HG03039 (cell line): ENCODE data around the gene PCBP3.
"Not testable (repeated sequence)": the region's sequence is repeated elsewhere in the genome, so short reads cannot be mapped to it uniquely, and the experiment has no call there.

Experiments
- ATAC-seq: cut with Tn5 transposase; IDR thresholded peaks from one replicate; pipeline ENCODE4 v1.9.1; 2021; ENCODE audit warnings: mild to moderate bottlenecking, moderate library complexity; ENCODE audit not compliant: unreplicated experiment

The PCBP3 gene

DNA sequence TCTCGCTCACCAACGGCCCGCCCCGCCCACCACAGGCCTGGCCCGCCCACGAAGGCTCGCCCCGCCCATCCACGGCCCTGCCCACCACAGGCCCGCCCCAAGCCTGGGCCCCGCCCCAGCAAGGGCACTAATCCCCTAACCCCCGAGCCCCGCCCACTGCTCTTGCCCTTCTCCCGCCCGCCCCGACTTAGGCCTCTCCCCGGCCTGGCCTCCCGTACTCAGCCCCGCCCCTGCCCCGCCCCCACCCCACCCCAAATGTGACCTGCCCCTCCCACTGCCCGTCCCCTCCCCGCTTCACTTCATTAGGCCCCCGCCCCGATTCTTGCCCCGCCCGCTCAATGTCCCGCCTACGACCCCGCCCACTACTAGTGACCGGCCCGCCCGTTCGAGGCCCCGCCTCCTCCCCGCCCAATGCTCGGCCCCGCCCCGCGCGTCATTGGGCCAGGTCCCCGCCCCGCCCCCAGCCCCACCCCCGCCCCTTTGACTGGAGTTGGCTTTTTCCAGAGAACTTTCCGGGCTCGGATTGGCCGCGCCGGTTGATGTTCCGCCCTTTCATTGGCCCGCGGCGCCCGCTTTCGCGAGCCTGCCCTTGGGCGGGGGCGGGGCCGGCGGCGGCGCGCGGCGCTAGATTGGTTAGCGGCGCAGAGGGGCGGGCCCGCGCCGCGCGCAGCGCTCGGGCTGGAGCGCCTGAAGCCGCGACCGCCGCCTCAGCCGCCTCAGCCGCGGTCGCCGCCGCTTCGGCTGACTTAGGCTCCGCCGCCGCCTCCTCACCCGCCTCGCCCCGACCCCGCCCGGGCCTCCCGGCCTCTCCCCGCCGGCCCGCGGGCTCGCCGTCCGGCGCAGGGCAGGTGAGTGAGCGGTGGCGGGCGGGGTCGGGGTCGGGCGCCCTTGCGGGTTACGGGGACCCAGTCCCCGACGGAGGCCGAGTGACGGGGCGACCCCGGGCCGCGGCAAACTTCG lies at the start of gene PCBP3:
TSS of gene PCBP3 (plus strand) at position 705 of the 960 bp plus-strand sequence. CDS start 206,361 bp downstream, outside the sequence.
- ATAC-seq = peak; percentile 64

DNA sequence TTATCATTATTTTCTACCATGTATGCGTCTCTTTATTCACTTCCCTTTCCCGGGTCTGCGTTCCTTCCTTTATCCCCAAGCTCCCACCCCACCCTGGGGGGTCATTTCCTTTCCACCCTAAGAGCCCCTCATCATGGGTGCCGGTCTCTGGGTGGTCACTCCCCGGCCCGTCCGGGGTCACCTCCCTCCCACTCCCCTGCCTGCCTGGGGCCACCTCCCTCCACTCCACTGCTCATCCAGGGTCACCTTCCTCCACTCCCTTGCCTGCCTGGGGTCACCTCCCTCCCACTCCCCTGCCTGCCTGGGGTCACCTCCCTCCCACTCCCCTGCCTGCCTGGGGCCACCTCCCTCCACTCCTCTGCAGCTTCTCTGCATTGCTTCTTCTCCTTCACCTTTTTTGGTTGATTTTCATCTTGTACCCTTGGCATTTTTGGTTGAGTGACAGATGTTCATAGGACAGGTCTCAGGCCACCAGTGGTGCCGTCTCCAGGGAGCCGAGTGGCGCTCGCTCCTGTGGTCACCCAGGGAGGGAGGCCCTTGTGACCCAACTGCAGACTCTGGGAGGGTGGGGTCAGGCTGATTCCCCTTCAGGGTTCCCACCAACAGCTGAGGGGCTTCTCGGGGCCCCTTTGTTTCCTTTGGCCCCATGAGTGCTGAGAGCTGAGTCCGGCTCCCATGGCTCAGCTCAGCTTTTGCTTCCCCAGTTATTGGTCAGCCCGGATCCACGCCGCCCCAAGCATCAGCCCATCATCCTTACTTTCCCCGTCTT lies 48.6 kb upstream of the PCBP3 start:
- ATAC-seq = no peak

DNA sequence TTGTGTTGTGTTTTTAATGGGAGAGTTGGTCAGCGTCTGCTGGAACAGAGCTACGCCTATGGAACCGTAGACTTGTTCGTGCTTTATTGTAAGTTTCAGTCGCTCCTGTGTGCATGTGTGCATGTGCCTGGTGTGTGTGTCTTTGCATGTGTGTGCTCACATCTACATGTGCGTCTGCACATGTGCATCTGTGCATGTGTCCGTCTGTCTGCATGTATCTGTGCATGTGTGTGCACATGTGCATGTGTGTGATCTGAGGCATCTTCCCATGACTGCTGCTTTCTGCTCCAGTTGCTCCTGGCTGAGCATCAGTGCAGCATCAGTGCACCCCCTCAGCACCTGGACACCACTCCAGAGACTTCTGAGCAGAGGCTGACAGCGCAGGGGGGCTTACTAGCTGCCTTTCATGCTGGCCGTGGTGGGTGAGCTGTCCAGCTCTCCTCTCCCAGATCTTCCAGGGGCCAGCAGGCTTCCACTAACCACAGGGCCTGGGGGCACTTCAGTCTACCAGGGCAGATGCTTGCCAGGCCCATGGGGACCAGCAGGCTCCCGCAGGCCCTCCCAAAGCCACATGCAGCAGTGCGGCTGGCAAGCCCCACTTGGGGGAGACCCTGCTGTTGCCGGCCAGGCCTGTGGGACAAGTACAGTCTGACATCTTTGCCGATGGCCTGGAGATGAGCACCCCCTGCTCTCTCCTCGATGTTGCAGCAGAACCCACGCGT lies 47.8 kb upstream of the PCBP3 start:
- no peak for ATAC-seq

- ATAC-seq = no peak
Observed at GRCh38 chr21:45596704-45597318, 46.7 kb upstream of the PCBP3 start.

GRCh38 chr21:45598109-45598508 lies 45.4 kb upstream of the PCBP3 start:
- ATAC-seq = no peak

DNA sequence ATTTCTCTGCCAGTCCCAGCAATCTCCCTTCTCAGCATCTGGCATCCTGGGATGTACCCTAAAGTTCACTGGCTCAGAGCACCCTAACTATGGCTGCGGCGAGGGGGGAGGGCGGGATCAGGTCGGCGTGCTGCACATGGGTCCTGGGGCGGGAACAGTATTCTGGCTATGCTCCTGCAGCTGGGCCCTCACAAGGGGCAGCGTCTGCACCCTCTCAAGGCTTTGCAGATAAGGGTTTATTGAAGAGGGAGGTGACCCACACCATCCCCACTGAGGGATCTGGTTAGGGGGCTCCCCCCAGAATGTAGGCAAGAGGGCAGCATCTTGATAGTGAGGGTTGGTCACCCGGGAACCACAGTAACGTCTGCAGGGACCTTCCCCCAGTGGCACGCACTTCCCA lies 44.9 kb upstream of the PCBP3 start:
- ATAC-seq = no peak

DNA sequence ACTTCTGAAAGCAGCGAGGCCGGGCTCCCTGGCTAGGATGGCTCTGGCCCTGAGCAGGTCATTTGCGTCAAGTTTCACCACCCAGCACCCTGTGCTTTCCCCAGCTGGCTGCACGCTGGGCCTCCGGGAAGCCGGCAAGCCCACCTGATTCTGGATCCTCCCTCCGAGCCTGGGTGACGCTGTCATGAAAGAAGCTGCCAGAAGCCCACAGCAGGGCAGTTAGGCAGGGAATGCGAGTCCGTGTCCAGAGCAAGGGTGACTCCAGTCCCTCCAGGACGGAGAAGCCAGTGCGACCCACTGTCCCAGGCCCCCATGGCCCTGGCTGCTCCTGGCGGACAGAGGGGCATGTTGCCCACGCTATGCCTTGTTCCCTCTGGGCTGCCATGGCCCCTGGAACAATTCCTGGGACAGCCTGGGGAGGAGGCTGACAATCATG lies 44.4 kb upstream of the PCBP3 start:
- ATAC-seq = no peak

DNA sequence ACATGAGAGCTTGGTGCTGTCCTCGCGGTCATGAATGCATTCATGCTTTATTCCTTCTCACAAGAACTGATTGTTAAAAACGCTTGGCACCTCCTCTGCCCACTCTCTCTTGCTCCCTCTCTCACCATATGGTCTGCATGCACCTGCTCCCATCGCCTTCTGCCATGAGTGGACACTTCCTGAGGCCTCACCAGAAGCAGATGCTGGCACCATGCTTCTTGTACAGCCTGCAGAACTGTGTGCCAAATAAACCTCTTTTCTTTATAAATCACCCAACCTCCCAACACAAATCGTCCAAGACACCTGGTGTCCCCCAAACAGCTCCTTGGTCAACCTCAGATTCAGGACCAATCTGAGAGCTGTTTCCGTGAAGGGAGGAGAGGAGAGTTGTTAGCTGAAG lies 43.3 kb upstream of the PCBP3 start:
- ATAC-seq = no peak

GRCh38 chr21:45601551-45601950 lies 42.0 kb upstream of the PCBP3 start:
- no peak for ATAC-seq

- ATAC-seq = no peak
Observed at GRCh38 chr21:45602106-45602505, 41.4 kb upstream of the PCBP3 start.

DNA sequence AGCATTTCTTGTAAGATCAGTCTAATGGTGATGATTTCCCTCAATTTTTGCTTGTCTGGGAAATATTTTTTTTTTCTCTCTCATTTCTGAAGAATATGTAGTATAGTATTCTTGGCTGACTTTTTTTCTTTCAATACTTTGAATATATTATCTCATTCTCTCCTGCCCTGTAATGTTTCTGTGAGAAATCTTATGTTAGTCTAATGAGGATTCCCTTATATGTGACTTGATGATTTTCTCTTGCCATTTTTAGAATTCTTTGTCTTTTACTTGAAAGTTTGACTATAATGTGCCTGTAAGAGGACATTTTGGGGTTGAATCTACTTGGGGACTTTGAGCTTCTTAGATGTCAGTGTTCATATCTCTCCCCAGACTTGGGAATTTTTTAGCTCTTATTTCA lies 40.0 kb upstream of the PCBP3 start:
- no peak for ATAC-seq

DNA sequence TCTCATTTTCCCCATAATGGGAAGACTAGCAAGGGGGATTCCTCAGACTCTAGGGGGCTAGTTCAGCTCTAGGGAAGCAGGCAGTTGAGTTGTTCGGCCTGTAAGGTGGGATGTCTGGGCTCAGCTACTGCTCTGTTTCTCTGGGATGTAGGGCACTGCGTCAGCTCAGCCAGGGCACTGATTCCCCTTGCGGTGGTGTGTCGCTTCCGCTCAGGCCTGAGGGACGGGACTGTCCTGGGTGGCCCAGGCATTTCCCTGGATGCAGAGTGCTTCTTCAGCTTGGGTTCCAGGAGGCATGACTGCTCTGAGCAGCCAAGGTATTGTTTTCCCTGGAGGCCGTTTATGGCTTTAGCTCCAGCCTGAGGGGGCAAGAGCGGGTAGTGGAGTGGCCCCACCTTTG lies 38.8 kb upstream of the PCBP3 start:
- not testable (repeated sequence) for ATAC-seq

GRCh38 chr21:45607021-45607908 lies 36.3 kb upstream of the PCBP3 start:
- no peak for ATAC-seq

- no peak for ATAC-seq
Observed at GRCh38 chr21:45607909-45608295, 35.6 kb upstream of the PCBP3 start.

DNA sequence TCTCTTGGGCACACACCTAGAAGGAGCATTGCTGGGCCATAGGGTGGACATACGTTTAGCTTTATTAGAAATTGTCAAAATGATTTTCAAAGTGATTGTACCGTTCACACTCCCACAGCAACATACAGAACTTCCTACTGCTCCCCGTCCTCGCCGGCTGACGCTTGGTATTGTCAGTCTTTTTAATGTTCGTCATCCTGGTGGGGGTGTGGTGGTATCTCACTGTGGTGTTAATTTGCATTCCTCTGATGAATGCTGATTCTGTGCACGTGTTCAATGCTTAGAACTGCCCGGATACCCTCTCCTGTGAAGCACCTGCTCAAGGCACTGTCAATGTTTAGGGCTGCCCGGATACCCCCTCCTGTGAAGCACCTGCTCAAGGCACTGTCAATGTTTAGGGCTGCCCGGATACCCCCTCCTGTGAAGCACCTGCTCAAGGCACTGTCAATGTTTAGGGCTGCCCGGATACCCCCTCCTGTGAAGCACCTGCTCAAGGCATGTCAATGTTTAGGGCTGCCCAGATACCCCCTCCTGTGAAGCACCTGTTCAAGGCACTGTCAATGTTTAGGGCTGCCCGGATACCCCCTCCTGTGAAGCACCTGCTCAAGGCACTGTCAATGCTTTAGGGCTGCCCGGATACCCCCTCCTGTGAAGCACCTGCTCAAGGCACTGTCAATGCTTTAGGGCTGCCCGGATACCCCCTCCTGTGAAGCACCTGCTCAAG lies 34.6 kb upstream of the PCBP3 start:
- ATAC-seq = not testable (repeated sequence)

DNA sequence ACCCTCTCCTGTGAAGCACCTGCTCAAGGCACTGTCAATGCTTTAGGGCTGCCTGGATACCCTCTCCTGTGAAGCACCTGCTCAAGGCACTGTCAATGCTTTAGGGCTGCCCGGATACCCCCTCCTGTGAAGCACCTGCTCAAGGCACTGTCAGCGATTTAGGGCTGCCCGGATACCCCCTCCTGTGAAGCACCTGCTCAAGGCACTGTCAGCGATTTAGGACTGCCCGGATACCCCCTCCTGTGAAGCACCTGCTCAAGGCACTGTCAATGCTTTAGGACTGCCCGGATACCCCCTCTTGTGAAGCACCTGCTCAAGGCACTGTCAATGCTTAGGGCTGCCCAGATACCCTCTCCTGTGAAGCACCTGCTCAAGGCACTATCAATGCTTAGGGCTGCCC lies 33.9 kb upstream of the PCBP3 start:
- not testable (repeated sequence) for ATAC-seq

DNA sequence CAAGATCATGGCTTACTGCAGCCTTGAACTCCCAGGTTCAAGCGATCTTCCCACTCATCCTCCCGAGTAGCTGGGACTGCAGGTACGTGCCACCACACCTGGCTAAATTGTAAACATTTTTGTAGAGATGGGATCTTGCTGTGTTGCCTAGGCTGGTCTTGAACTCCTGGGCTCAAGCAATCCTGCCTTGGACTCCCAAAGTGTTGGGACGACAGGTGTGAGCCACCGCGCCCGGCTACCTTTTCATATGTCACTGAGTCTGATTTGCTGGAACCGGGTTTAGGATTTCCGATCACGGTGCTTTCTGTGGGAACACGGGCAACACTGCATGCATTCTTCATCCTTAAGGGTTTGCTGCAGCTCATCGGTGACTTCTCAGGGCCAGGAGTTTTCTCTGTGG lies 32.2 kb upstream of the PCBP3 start:
- ATAC-seq = no peak

- no peak for ATAC-seq
Observed at GRCh38 chr21:45611939-45612664, 31.4 kb upstream of the PCBP3 start.

- not testable (repeated sequence) for ATAC-seq
Observed at GRCh38 chr21:45612665-45613019, 30.9 kb upstream of the PCBP3 start.
